HepG2 (cell line): ENCODE results near the gene PRXL2A. TPM values are rescaled to one million over a fixed set of nuclear protein-coding genes. Genes with fewer than 3 reads are reported as not detected.

Experiments used
- ATAC-seq: fragments of 200-7000 bp; cut with Tn5 transposase; 3 replicates; pipeline ENCODE4 v1.9.1; 2020; ENCODE audit warnings: mild to moderate bottlenecking, moderate library complexity
- BruUV-seq: library from RNA; stranded (reverse); fragments of 400-500 nt; replicated peaks from 2 replicates; lab custom pipeline; 2021; lab: Mats Ljungman, UMichigan
- CTCF ChIA-PET: fragments of 300-600 bp; formaldehyde crosslinking; extraction: SDS; loops from one replicate; lab custom pipeline; 2021; ENCODE audit warnings: low total read pairs, inconsistent platforms, low intra/inter-chr PET ratio; lab: Yijun Ruan, JAX
- POLR2A ChIA-PET: fragments of 350-600 bp; sonication (Branson Sonifier 250); formaldehyde crosslinking; loops from one replicate; lab custom pipeline; 2020; ENCODE audit warnings: antibody characterized with exemption, inconsistent platforms; lab: Yijun Ruan, JAX
- DNase-seq: peaks from one replicate; pipeline ENCODE4 v3.0.0-alpha.2; 2015; ENCODE audit warnings: low spot score
- FAIRE-seq: peaks from 3 replicates; lab custom pipeline; 2011; peaks lifted over from hg19 to GRCh38; lab: Jason Lieb, UNC
- H2AFZ ChIP-seq: one replicate; pipeline ENCODE4 v1.6.1; 2011; ENCODE audit warnings: low read length, inconsistent platforms
- H3K27ac ChIP-seq: fragments of 300-600 bp; 3 replicates; pipeline ENCODE4 v1.8.0; 2011; ENCODE audit warnings: mixed run types, mild to moderate bottlenecking, mixed read lengths, low read length, inconsistent platforms; ENCODE audit not compliant: insufficient read depth; ENCODE audit errors: extremely low read length
- H3K27me3 ChIP-seq, 2 experiments: fragments of 200-600 bp in 1 of 2; 2 replicates in 1 of 2; 3 replicates in 1 of 2; pipeline versions ENCODE4 v1.6.0 to v1.8.0; 2011; ENCODE audit warnings: low read length in 2 of 2, mild to moderate bottlenecking in 2 of 2, moderate library complexity in 2 of 2, inconsistent platforms in 1 of 2; ENCODE audit not compliant: insufficient read depth in 2 of 2, control insufficient read depth in 1 of 2
- H3K36me3 ChIP-seq, 2 experiments: fragments of 200-600 bp in 1 of 2; replicated peaks in 1 of 2; 2 replicates in 1 of 2; 3 replicates in 1 of 2; pipeline versions ENCODE4 v1.5.1 to v1.8.0; 2011; ENCODE audit warnings: low read length in 2 of 2, inconsistent platforms in 1 of 2; ENCODE audit not compliant: insufficient read depth in 2 of 2, control insufficient read depth in 1 of 2
- H3K4me1 ChIP-seq: 2 replicates; pipeline ENCODE4 v1.5.1; 2012; ENCODE audit warnings: low read length, inconsistent platforms; ENCODE audit not compliant: insufficient read depth
- H3K4me2 ChIP-seq: 2 replicates; pipeline ENCODE4 v1.6.0; 2011; ENCODE audit warnings: low read depth, low read length, inconsistent platforms
- H3K4me3 ChIP-seq, 3 experiments: fragments of 200-600 bp in 1 of 3; sonication (generic), shearing (Covaris generic) in 1 of 3; replicated peaks in 1 of 3; 2 replicates each; pipeline ENCODE4 v1.5.1; 2011 to 2016; ENCODE audit warnings: low read length in 3 of 3, inconsistent platforms in 2 of 3, low read depth in 2 of 3, mild to moderate bottlenecking in 2 of 3, control low read depth in 1 of 3, mixed read lengths in 1 of 3; ENCODE audit not compliant: insufficient read depth in 1 of 3
- H3K79me2 ChIP-seq: one replicate; pipeline ENCODE4 v1.6.1; 2011; ENCODE audit warnings: low read length, inconsistent platforms; ENCODE audit not compliant: insufficient read depth
- H3K9ac ChIP-seq: 2 replicates; pipeline ENCODE4 v1.6.0; 2011; ENCODE audit warnings: mild to moderate bottlenecking, low read depth, low read length, inconsistent platforms; ENCODE audit not compliant: insufficient read depth
- H3K9me3 ChIP-seq: 2 replicates; pipeline ENCODE4 v1.5.1; 2012; ENCODE audit warnings: mild to moderate bottlenecking, low read length
- H4K20me1 ChIP-seq: 2 replicates; pipeline ENCODE4 v1.6.0; 2011; ENCODE audit warnings: inconsistent platforms, mild to moderate bottlenecking, low read length, moderate library complexity; ENCODE audit not compliant: insufficient read depth
- DPF2 ChIP-seq: sonication (generic); formaldehyde crosslinking; IDR thresholded peaks from 2 replicates; pipeline ENCODE4 v1.4.0; 2020; ENCODE audit warnings: mild to moderate bottlenecking, low read depth, missing genetic modification reagents, borderline replicate concordance
- GATA4 ChIP-seq: sonication (generic); IDR thresholded peaks from 2 replicates; pipeline ENCODE4 v1.6.1; 2016; ENCODE audit warnings: antibody characterized with exemption, low read depth, borderline replicate concordance
- HNRNPH1 ChIP-seq: fragments of 200-400 bp; formaldehyde crosslinking; optimal IDR thresholded peaks from 2 replicates; pipeline ENCODE3; 2017; ENCODE audit warnings: mild to moderate bottlenecking, low read depth, low read length
- NFYC ChIP-seq: IDR thresholded peaks from 2 replicates; pipeline ENCODE4 v1.6.1; 2016; ENCODE audit warnings: missing genetic modification reagents, missing compliant biosample characterization
- POLR2AphosphoS2 ChIP-seq: IDR thresholded peaks from 2 replicates; pipeline ENCODE4 v1.6.1; 2011; ENCODE audit warnings: low read depth, low read length, improper control_type of control experiment
- ZSCAN30 ChIP-seq: sonication (generic); formaldehyde crosslinking; IDR thresholded peaks from 2 replicates; pipeline ENCODE4 v1.5.0; 2020; ENCODE audit warnings: mild to moderate bottlenecking, missing genetic modification reagents
- WGBS: methylation state at CpG from one replicate; pipeline ENCODE4 v1.1.6; 2017; ENCODE audit warnings: low lambda C conversion rate; 5-methylcytosine and 5-hydroxymethylcytosine counted together
- in situ Hi-C: cut with HindIII; loops from 2 replicates; pipeline ENCODE4 v1.10.0; 2017; ENCODE audit warnings: low pct_unique_long_range_greater_than_20kb; ENCODE audit not compliant: extremely low pct_ligation_motif_present
- intact Hi-C: fragments of 100-400 bp; cut with micrococcal nuclease; formaldehyde crosslinking; loops from one replicate; pipeline ENCODE4 v1.10.0; 2022; ENCODE audit not compliant: unreplicated experiment
- polyA plus RNA-seq, 8 experiments: library from polyadenylated mRNA; depleted of rRNA in 3 of 8; stranded (reverse) in 7 of 8; unstranded in 1 of 8; fragments of >200 nt; fragmentation: Illumina TruSeq in 4 of 8; extraction: Trizol in 4 of 8; gene quantifications; 2 replicates each; pipeline versions ENCODE4 v1.2.1 to v1.2.3, GENCODE V29; 2011 to 2016; ENCODE audit warnings: low read depth in 4 of 8, missing spikeins in 1 of 8, mixed read lengths in 1 of 8; ENCODE audit not compliant: insufficient read depth in 1 of 8
- total RNA-seq, 5 experiments: library from RNA; depleted of rRNA; stranded (reverse); fragments of >200 nt; fragmentation: Illumina TruSeq; extraction: Trizol; gene quantifications; 2 replicates each; pipeline ENCODE4 v1.2.3, GENCODE V29; 2016; ENCODE audit warnings: low read depth in 1 of 5
- TF ChIP-seq, protein P1 (sequence below): sonication (generic); formaldehyde crosslinking; IDR thresholded peaks from 2 replicates; pipeline ENCODE4 v1.5.1; 2020; ENCODE audit warnings: missing genetic modification reagents, mild to moderate bottlenecking, borderline replicate concordance
- TF ChIP-seq, protein P2 (sequence below): sonication (generic); formaldehyde crosslinking; IDR thresholded peaks from 2 replicates; pipeline ENCODE4 v1.4.0; 2020; ENCODE audit warnings: mild to moderate bottlenecking, missing genetic modification reagents
- TF ChIP-seq, protein P3 (sequence below): sonication (generic); formaldehyde crosslinking; IDR thresholded peaks from 2 replicates; pipeline ENCODE4 v1.5.0; 2020; ENCODE audit warnings: mild to moderate bottlenecking, missing genetic modification reagents, borderline replicate concordance

The PRXL2A gene
- total and polyA plus RNA-seq, 2 of the 13 experiments (the other 11 are each of a cell fraction or from before 2014, with no cell fraction given): 43.9 to 79.9 TPM

DNA sequence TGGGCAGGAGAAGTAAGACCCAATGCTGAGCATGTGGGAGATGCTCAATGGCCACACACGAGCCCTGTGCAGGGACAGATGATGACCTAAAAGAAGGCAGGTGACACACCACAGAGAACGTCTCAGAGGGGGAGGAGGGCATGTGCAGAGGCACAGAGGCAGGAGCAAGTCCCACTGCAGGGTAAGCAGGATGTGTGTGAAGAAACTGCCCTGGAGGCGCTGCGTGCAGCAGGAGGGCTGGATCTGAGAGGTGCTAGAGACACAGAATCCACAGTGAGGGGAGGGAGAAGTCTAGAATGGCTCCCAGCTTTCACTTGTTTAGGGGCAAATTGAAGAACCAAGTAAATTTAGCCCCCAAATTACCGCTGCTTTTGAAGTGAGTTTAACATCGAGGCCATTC lies 36.9 kb upstream of the PRXL2A start (continued):
- TF ChIP-seq, protein P1, sequence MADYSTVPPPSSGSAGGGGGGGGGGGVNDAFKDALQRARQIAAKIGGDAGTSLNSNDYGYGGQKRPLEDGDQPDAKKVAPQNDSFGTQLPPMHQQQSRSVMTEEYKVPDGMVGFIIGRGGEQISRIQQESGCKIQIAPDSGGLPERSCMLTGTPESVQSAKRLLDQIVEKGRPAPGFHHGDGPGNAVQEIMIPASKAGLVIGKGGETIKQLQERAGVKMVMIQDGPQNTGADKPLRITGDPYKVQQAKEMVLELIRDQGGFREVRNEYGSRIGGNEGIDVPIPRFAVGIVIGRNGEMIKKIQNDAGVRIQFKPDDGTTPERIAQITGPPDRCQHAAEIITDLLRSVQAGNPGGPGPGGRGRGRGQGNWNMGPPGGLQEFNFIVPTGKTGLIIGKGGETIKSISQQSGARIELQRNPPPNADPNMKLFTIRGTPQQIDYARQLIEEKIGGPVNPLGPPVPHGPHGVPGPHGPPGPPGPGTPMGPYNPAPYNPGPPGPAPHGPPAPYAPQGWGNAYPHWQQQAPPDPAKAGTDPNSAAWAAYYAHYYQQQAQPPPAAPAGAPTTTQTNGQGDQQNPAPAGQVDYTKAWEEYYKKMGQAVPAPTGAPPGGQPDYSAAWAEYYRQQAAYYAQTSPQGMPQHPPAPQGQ (CRISPR knock-in tag): no peak
- TF ChIP-seq DPF2 (CRISPR knock-in tag): no peak

DNA sequence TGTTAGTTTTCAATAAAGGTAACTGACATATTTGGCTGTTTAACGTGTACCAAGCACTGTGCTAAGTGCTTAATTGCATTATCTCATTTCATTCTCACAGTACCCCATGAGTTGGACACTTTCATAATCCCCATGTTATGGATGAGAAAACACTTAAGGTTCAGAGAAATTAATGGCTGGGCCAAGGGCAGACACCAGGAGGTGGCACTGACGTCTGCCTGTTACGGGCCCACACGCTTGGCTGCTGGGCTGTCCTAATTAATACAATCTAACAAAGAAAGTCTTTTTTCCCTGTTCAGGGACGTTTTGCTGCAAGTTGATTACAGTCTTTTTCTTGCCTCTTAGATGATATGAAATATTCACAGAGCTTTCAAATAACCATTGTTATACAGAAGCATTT lies 35.7 kb upstream of the PRXL2A start:
- ChIA-PET POLR2A (no interaction called here), CTCF (no interaction called here)
- H3K9me3 ChIP-seq: no peaks in the 10 kb centered on the region
- no peak overlapping the region for H2AFZ ChIP-seq
- H3K4me2 ChIP-seq: no peak overlapping the region
- 42% methylated on average over 5 of the region's 5 CpGs for WGBS
- H3K79me2 ChIP-seq: no peaks in the 10 kb centered on the region
- H3K9ac ChIP-seq: no peak overlapping the region
- peaks cover 17% of the 10 kb centered on the region for H3K4me1 ChIP-seq
- H3K27ac ChIP-seq: no peak overlapping the region
- H3K36me3 ChIP-seq: no peaks in the 10 kb centered on the region
- no peak for ATAC-seq
- no peak for DNase-seq
- no TSS peak for BruUV-seq
- no peaks in the 10 kb centered on the region for H3K27me3 ChIP-seq
- no peak for TF ChIP-seq POLR2AphosphoS2
- TF ChIP-seq ZSCAN30 (CRISPR knock-in tag): no peak
- TF ChIP-seq, protein P2, sequence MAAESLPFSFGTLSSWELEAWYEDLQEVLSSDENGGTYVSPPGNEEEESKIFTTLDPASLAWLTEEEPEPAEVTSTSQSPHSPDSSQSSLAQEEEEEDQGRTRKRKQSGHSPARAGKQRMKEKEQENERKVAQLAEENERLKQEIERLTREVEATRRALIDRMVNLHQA (CRISPR knock-in tag): no peak
- no peak for TF ChIP-seq GATA4
- TF ChIP-seq HNRNPH1: no peak
- TF ChIP-seq, protein P3, sequence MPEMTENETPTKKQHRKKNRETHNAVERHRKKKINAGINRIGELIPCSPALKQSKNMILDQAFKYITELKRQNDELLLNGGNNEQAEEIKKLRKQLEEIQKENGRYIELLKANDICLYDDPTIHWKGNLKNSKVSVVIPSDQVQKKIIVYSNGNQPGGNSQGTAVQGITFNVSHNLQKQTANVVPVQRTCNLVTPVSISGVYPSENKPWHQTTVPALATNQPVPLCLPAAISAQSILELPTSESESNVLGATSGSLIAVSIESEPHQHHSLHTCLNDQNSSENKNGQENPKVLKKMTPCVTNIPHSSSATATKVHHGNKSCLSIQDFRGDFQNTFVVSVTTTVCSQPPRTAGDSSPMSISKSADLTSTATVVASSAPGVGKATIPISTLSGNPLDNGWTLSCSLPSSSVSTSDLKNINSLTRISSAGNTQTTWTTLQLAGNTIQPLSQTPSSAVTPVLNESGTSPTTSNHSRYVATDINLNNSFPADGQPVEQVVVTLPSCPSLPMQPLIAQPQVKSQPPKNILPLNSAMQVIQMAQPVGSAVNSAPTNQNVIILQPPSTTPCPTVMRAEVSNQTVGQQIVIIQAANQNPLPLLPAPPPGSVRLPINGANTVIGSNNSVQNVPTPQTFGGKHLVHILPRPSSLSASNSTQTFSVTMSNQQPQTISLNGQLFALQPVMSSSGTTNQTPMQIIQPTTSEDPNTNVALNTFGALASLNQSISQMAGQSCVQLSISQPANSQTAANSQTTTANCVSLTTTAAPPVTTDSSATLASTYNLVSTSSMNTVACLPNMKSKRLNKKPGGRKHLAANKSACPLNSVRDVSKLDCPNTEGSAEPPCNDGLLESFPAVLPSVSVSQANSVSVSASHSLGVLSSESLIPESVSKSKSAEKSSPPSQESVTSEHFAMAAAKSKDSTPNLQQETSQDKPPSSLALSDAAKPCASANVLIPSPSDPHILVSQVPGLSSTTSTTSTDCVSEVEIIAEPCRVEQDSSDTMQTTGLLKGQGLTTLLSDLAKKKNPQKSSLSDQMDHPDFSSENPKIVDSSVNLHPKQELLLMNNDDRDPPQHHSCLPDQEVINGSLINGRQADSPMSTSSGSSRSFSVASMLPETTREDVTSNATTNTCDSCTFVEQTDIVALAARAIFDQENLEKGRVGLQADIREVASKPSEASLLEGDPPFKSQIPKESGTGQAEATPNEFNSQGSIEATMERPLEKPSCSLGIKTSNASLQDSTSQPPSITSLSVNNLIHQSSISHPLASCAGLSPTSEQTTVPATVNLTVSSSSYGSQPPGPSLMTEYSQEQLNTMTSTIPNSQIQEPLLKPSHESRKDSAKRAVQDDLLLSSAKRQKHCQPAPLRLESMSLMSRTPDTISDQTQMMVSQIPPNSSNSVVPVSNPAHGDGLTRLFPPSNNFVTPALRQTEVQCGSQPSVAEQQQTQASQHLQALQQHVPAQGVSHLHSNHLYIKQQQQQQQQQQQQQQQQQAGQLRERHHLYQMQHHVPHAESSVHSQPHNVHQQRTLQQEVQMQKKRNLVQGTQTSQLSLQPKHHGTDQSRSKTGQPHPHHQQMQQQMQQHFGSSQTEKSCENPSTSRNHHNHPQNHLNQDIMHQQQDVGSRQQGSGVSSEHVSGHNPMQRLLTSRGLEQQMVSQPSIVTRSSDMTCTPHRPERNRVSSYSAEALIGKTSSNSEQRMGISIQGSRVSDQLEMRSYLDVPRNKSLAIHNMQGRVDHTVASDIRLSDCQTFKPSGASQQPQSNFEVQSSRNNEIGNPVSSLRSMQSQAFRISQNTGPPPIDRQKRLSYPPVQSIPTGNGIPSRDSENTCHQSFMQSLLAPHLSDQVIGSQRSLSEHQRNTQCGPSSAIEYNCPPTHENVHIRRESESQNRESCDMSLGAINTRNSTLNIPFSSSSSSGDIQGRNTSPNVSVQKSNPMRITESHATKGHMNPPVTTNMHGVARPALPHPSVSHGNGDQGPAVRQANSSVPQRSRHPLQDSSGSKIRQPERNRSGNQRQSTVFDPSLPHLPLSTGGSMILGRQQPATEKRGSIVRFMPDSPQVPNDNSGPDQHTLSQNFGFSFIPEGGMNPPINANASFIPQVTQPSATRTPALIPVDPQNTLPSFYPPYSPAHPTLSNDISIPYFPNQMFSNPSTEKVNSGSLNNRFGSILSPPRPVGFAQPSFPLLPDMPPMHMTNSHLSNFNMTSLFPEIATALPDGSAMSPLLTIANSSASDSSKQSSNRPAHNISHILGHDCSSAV (CRISPR knock-in tag): no peak
- TF ChIP-seq NFYC (CRISPR knock-in tag): no peak
- no peak for FAIRE-seq
- no peak overlapping the region for H3K4me3 ChIP-seq
- intact Hi-C loops (no loop called here), in situ Hi-C loops (no loop called here)
- no peaks in the 10 kb centered on the region for H4K20me1 ChIP-seq
